ENCODE measurements around the gene PTPRO. TPM values are rescaled to one million over a fixed set of nuclear protein-coding genes. Genes with fewer than 3 reads are reported as not detected.

PTPRO gene
- total and polyA plus RNA-seq, 4 donors = 0.31 to 3.3 (median 1.1) TPM

DNA sequence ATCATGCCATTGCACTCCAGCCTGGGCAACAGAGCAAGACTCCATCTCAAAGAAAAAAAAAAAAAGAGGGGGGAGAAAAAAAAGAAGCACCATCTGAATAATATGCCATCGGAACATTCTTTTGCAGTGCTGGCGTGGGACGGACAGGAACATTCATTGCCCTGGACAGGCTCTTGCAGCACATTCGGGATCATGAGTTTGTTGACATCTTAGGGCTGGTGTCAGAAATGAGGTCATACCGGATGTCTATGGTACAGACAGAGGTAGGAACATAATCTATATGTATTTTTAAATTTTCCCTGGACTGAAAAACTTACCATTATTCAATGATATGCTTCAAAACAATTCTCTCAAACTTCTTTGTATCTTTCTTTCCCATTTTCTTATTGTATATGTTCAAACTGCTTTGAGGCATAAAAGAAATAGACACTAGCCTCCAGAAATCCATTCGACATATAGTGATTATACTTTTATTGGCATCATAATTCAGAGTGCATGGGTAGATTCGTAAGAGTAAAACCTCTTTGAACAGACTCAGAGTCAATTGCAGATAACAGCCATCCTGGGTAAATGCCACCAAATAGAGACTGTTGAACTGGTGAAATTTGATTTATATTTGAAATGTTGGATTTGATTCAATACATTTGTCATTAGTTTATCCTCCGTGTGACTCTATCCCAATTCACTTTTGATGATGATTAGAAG, 267.2 kb downstream of the PTPRO start:
- Histone ChIP-seq H3K4me3 (ENCODE audit: low read depth in 1 of 3, low read length in 3 of 3) (no peak overlapping the region), H3K27me3 (ENCODE audit: control insufficient read depth in 4 of 4, insufficient read depth in 4 of 4, low read length in 3 of 4) (no peaks in the 10 kb centered on the region), H3K9ac (ENCODE audit: low read depth in 1 of 2, low read length in 2 of 2) (peak overlapping the region in 1 of 2 donors; percentile 18), H3K27ac (ENCODE audit: low read depth in 1 of 2, low read length in 2 of 2) (no peak overlapping the region), H3K36me3 (ENCODE audit: control insufficient read depth in 4 of 4, insufficient read depth in 3 of 4, low read depth in 1 of 4, low read length in 3 of 4) (no peaks in the 10 kb centered on the region), H3K4me1 (ENCODE audit: control insufficient read depth in 4 of 4, insufficient read depth in 4 of 4, low read length in 3 of 4) (peaks cover 0 to 7% (median 1%) of the 10 kb centered on the region in 4 donors), H3K9me3 (ENCODE audit: control insufficient read depth in 4 of 4, low read length in 3 of 4) (no peaks in the 10 kb centered on the region)
- no peak for DNase-seq (ENCODE audit: low spot score)
- TF ChIP-seq, protein P1, sequence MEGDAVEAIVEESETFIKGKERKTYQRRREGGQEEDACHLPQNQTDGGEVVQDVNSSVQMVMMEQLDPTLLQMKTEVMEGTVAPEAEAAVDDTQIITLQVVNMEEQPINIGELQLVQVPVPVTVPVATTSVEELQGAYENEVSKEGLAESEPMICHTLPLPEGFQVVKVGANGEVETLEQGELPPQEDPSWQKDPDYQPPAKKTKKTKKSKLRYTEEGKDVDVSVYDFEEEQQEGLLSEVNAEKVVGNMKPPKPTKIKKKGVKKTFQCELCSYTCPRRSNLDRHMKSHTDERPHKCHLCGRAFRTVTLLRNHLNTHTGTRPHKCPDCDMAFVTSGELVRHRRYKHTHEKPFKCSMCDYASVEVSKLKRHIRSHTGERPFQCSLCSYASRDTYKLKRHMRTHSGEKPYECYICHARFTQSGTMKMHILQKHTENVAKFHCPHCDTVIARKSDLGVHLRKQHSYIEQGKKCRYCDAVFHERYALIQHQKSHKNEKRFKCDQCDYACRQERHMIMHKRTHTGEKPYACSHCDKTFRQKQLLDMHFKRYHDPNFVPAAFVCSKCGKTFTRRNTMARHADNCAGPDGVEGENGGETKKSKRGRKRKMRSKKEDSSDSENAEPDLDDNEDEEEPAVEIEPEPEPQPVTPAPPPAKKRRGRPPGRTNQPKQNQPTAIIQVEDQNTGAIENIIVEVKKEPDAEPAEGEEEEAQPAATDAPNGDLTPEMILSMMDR (IDR thresholded peaks at IDR 0.05; ENCODE audit: low read depth, low read length, missing input control) = no peak
- no peak for TF ChIP-seq JUND (IDR thresholded peaks at IDR 0.05)
- TF ChIP-seq HNF4A (conservative IDR thresholded peaks at IDR 0.05) = no peak
- TF ChIP-seq RAD21 (IDR thresholded peaks at IDR 0.05) = no peak
- TF ChIP-seq FOXA1 (IDR thresholded peaks at IDR 0.05) = no peak
- WGBS = 68% methylated on average over 8 of the region's 8 CpGs

DNA sequence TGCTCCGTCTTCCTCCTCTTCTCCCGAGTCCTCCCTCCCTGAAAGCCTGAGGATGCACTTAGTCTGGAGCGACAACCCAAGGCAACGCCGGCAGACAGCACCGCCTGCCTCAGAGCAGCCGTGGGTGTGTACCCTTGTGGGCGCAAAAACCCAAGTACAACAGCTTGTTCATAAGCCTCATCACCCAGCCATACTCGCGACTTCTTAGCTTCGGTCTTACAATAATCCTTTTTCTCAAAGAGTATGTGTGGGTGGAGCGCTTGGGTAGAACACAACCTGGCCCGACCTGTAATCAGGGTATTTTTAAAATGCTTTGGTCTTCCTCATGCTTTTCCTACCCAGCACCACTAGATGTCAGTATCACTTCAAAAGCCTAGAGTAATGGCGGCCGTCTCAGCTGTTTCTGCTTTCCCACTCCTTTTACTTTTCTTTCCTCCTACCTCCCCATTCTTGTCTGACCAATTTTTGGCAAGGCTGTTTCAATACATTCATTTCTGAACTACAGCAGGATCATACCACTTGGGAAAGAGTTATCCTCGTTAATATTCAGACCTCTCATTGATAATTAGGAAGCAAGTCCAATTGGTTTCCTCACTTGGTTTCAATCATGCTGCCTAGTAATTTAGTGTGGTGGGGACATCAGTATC, 268.0 kb downstream of the PTPRO start:
- Histone ChIP-seq H3K9ac (ENCODE audit: low read depth in 1 of 2, low read length in 2 of 2) (peak overlapping the region in 1 of 2 donors; percentile 56), H3K9me3 (ENCODE audit: control insufficient read depth in 4 of 4, low read length in 3 of 4) (no peaks in the 10 kb centered on the region), H3K4me1 (ENCODE audit: control insufficient read depth in 4 of 4, insufficient read depth in 4 of 4, low read length in 3 of 4) (peaks cover 0 to 7% (median 1%) of the 10 kb centered on the region in 4 donors), H3K27me3 (ENCODE audit: control insufficient read depth in 4 of 4, insufficient read depth in 4 of 4, low read length in 3 of 4) (no peaks in the 10 kb centered on the region), H3K4me3 (ENCODE audit: low read depth in 1 of 3, low read length in 3 of 3) (peak overlapping the region in 2 of 3 donors; percentile 26 to 28), H3K36me3 (ENCODE audit: control insufficient read depth in 4 of 4, insufficient read depth in 3 of 4, low read depth in 1 of 4, low read length in 3 of 4) (no peaks in the 10 kb centered on the region), H3K27ac (ENCODE audit: low read depth in 1 of 2, low read length in 2 of 2) (no peak overlapping the region)
- DNase-seq (ENCODE audit: low spot score) = no peak
- TF ChIP-seq EGR1 (IDR thresholded peaks at IDR 0.05; ENCODE audit: low read depth in 2 of 2) (no peak), YY1 (IDR thresholded peaks at IDR 0.05) (peak; percentile 97), JUND (IDR thresholded peaks at IDR 0.05) (no peak), FOXA2 (IDR thresholded peaks at IDR 0.05) (no peak), RXRA (IDR thresholded peaks at IDR 0.05) (peak in 1 of 2 donors; percentile 8), RAD21 (IDR thresholded peaks at IDR 0.05) (peak; percentile 98 to 99), TAF1 (conservative IDR thresholded peaks at IDR 0.05) (no peak), FOXA1 (IDR thresholded peaks at IDR 0.05) (no peak), HNF4G (IDR thresholded peaks at IDR 0.05) (no peak), GABPA (IDR thresholded peaks at IDR 0.05 in 1 of 2, conservative IDR thresholded peaks at IDR 0.05 in 1 of 2) (no peak), HNF4A (conservative IDR thresholded peaks at IDR 0.05) (no peak), NR2F2 (IDR thresholded peaks at IDR 0.05) (no peak), SP1 (IDR thresholded peaks at IDR 0.05) (no peak)
- TF ChIP-seq, protein P2, sequence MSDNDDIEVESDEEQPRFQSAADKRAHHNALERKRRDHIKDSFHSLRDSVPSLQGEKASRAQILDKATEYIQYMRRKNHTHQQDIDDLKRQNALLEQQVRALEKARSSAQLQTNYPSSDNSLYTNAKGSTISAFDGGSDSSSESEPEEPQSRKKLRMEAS (IDR thresholded peaks at IDR 0.05) = no peak
- TF ChIP-seq, protein P3, sequence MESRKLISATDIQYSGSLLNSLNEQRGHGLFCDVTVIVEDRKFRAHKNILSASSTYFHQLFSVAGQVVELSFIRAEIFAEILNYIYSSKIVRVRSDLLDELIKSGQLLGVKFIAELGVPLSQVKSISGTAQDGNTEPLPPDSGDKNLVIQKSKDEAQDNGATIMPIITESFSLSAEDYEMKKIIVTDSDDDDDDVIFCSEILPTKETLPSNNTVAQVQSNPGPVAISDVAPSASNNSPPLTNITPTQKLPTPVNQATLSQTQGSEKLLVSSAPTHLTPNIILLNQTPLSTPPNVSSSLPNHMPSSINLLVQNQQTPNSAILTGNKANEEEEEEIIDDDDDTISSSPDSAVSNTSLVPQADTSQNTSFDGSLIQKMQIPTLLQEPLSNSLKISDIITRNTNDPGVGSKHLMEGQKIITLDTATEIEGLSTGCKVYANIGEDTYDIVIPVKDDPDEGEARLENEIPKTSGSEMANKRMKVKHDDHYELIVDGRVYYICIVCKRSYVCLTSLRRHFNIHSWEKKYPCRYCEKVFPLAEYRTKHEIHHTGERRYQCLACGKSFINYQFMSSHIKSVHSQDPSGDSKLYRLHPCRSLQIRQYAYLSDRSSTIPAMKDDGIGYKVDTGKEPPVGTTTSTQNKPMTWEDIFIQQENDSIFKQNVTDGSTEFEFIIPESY (IDR thresholded peaks at IDR 0.05) = no peak
- TF ChIP-seq, protein P4, sequence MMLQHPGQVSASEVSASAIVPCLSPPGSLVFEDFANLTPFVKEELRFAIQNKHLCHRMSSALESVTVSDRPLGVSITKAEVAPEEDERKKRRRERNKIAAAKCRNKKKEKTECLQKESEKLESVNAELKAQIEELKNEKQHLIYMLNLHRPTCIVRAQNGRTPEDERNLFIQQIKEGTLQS (IDR thresholded peaks at IDR 0.05) = no peak
- TF ChIP-seq, protein P1 (IDR thresholded peaks at IDR 0.05; ENCODE audit: low read depth, low read length, missing input control) = peak; percentile 91
- 15% methylated on average over 16 of the region's 16 CpGs for WGBS

Measured in liver (tissue), 9 donors.